WTC11 (cell line): ENCODE results near the gene CD180. TPM values are rescaled to one million over a fixed set of nuclear protein-coding genes. Genes with fewer than 3 reads are reported as not detected.

Source experiments
- ATAC-seq: fragments of 200-7000 bp; cut with Tn5 transposase; 2 replicates; pipeline ENCODE4 v1.10.0; 2021; ENCODE audit warnings: mild to moderate bottlenecking, moderate library complexity
- CTCF ChIA-PET: fragments of 300-600 bp; sonication (Branson Sonifier 250); formaldehyde crosslinking; loops from one replicate; lab custom pipeline; 2021; ENCODE audit warnings: antibody characterized with exemption; lab: Charles Lee
- POLR2A ChIA-PET: fragments of 350-600 bp; sonication (Branson Sonifier 250); formaldehyde crosslinking; loops from one replicate; lab custom pipeline; 2021; ENCODE audit warnings: antibody characterized with exemption; lab: Charles Lee
- DNase-seq: peaks from one replicate; pipeline ENCODE4 v3.0.0; 2021; ENCODE audit warnings: low spot score
- H3K27ac Mint-ChIP-seq: 2 replicates; pipeline ENCODE4 v1.8.0; 2021; ENCODE audit warnings: mixed read lengths
- H3K27me3 Mint-ChIP-seq: 2 replicates; pipeline ENCODE4 v1.8.0; 2021; ENCODE audit warnings: low read depth, mild to moderate bottlenecking, moderate library complexity, mixed read lengths
- H3K36me3 Mint-ChIP-seq: 2 replicates; pipeline ENCODE4 v1.8.0; 2021; ENCODE audit warnings: mixed read lengths
- H3K4me1 Mint-ChIP-seq: 2 replicates; pipeline ENCODE4 v1.8.0; 2022; ENCODE audit warnings: mixed read lengths
- H3K4me3 Mint-ChIP-seq: 2 replicates; pipeline ENCODE4 v1.8.0; 2021; ENCODE audit warnings: mild to moderate bottlenecking, moderate library complexity, mixed read lengths
- H3K9me3 Mint-ChIP-seq: 2 replicates; pipeline ENCODE4 v1.8.0; 2021; ENCODE audit warnings: mixed read lengths
- AFF4 ChIP-seq: sonication (generic); formaldehyde crosslinking; IDR thresholded peaks from 2 replicates; pipeline ENCODE4 v1.8.1; 2023; ENCODE audit warnings: mild to moderate bottlenecking, missing genetic modification reagents, borderline replicate concordance
- ATF2 ChIP-seq: sonication (generic); formaldehyde crosslinking; IDR thresholded peaks from 2 replicates; pipeline ENCODE4 v1.8.1; 2022; ENCODE audit warnings: low read depth, missing genetic modification reagents, borderline replicate concordance
- CREB1 ChIP-seq: sonication (generic); formaldehyde crosslinking; IDR thresholded peaks from 2 replicates; pipeline ENCODE4 v1.8.0; 2023; ENCODE audit warnings: mild to moderate bottlenecking, missing genetic modification reagents
- ESRRA ChIP-seq: sonication (generic); formaldehyde crosslinking; IDR thresholded peaks from 2 replicates; pipeline ENCODE4 v1.8.1; 2022; ENCODE audit warnings: mild to moderate bottlenecking, missing genetic modification reagents, borderline replicate concordance
- HMGA2 ChIP-seq: fragments of 250-450 bp; sonication (Bioruptor Pico); IDR thresholded peaks from 2 replicates; pipeline ENCODE4 v1.4.0; 2021; ENCODE audit warnings: mild to moderate bottlenecking, moderate library complexity
- IRF2 ChIP-seq: sonication (generic); formaldehyde crosslinking; IDR thresholded peaks from 2 replicates; pipeline ENCODE4 v1.8.0; 2022; ENCODE audit warnings: low read depth, missing genetic modification reagents, borderline replicate concordance
- KAT7 ChIP-seq: sonication (generic); formaldehyde crosslinking; IDR thresholded peaks from 2 replicates; pipeline ENCODE4 v1.8.1; 2023; ENCODE audit warnings: missing genetic modification reagents, mild to moderate bottlenecking, borderline replicate concordance
- NFYB ChIP-seq: sonication (generic); formaldehyde crosslinking; conservative IDR thresholded peaks from 2 replicates; pipeline ENCODE4 v1.8.0; 2022; ENCODE audit warnings: low read depth, missing genetic modification reagents
- SMAD4 ChIP-seq: sonication (generic); formaldehyde crosslinking; IDR thresholded peaks from 2 replicates; pipeline ENCODE4 v1.8.0; 2022; ENCODE audit warnings: mild to moderate bottlenecking, missing genetic modification reagents
- TCF7 ChIP-seq: sonication (generic); formaldehyde crosslinking; IDR thresholded peaks from 2 replicates; pipeline ENCODE4 v1.8.0; 2022; ENCODE audit warnings: mild to moderate bottlenecking, low read depth, missing genetic modification reagents, moderate library complexity
- TEAD4 ChIP-seq: sonication (generic); formaldehyde crosslinking; IDR thresholded peaks from 2 replicates; pipeline ENCODE4 v1.8.0; 2022; ENCODE audit warnings: mild to moderate bottlenecking, missing genetic modification reagents
- ZNF317 ChIP-seq: sonication (generic); formaldehyde crosslinking; IDR thresholded peaks from 2 replicates; pipeline ENCODE4 v1.8.1; 2023; ENCODE audit warnings: low read depth, mild to moderate bottlenecking, moderate library complexity, missing genetic modification reagents, borderline replicate concordance
- total RNA-seq: library from RNA; stranded (reverse); gene quantifications from 3 replicates; pipeline ENCODE4 v1.2.3, GENCODE V29; 2021
- TF ChIP-seq, protein P1 (sequence below): sonication (generic); formaldehyde crosslinking; IDR thresholded peaks from 2 replicates; pipeline ENCODE4 v1.8.0; 2022; ENCODE audit warnings: missing genetic modification reagents
- TF ChIP-seq, protein P2 (sequence below): sonication (generic); formaldehyde crosslinking; IDR thresholded peaks from 2 replicates; pipeline ENCODE4 v1.8.1; 2022; ENCODE audit warnings: low read depth, mild to moderate bottlenecking, moderate library complexity, missing genetic modification reagents, borderline replicate concordance
- TF ChIP-seq, protein P3 (sequence below): sonication (generic); formaldehyde crosslinking; IDR thresholded peaks from 2 replicates; pipeline ENCODE4 v1.8.0; 2022; ENCODE audit warnings: mild to moderate bottlenecking, missing genetic modification reagents
- TF ChIP-seq, protein P4 (sequence below): fragments of 250-450 bp; sonication (Bioruptor Pico); IDR thresholded peaks from 2 replicates; pipeline ENCODE4 v1.8.0; 2021; ENCODE audit warnings: mild to moderate bottlenecking

Gene CD180
- total RNA-seq, 1 experiment from 2014 or later, result not detected

DNA sequence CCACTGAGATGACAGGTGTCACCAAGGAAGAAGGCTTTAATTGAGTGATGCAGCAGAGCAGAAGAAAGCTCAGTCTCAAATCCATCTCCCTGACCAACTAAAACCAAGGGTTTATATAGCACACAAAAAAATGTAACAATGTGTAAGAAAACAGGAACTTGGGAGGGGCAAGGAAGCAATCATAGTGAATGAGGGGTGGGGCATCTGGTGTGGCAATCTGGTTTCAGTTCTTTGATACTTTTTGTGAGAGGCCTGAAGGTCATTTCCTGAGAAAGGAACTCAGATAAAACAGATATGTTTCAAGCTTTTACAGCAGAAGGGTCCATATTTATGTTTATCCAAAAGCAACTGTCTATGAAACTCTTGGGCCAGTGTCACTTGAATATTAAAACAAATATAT, 19.7 kb downstream of the CD180 start:
- no peaks in the 10 kb centered on the region for H3K27me3 Mint-ChIP-seq
- TF ChIP-seq CREB1 (CRISPR knock-in tag), result no peak
- TF ChIP-seq TEAD4 (CRISPR knock-in tag), result no peak
- TF ChIP-seq, protein P1, sequence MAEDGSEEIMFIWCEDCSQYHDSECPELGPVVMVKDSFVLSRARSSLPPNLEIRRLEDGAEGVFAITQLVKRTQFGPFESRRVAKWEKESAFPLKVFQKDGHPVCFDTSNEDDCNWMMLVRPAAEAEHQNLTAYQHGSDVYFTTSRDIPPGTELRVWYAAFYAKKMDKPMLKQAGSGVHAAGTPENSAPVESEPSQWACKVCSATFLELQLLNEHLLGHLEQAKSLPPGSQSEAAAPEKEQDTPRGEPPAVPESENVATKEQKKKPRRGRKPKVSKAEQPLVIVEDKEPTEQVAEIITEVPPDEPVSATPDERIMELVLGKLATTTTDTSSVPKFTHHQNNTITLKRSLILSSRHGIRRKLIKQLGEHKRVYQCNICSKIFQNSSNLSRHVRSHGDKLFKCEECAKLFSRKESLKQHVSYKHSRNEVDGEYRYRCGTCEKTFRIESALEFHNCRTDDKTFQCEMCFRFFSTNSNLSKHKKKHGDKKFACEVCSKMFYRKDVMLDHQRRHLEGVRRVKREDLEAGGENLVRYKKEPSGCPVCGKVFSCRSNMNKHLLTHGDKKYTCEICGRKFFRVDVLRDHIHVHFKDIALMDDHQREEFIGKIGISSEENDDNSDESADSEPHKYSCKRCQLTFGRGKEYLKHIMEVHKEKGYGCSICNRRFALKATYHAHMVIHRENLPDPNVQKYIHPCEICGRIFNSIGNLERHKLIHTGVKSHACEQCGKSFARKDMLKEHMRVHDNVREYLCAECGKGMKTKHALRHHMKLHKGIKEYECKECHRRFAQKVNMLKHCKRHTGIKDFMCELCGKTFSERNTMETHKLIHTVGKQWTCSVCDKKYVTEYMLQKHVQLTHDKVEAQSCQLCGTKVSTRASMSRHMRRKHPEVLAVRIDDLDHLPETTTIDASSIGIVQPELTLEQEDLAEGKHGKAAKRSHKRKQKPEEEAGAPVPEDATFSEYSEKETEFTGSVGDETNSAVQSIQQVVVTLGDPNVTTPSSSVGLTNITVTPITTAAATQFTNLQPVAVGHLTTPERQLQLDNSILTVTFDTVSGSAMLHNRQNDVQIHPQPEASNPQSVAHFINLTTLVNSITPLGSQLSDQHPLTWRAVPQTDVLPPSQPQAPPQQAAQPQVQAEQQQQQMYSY (CRISPR knock-in tag), result no peak
- TF ChIP-seq, protein P2, sequence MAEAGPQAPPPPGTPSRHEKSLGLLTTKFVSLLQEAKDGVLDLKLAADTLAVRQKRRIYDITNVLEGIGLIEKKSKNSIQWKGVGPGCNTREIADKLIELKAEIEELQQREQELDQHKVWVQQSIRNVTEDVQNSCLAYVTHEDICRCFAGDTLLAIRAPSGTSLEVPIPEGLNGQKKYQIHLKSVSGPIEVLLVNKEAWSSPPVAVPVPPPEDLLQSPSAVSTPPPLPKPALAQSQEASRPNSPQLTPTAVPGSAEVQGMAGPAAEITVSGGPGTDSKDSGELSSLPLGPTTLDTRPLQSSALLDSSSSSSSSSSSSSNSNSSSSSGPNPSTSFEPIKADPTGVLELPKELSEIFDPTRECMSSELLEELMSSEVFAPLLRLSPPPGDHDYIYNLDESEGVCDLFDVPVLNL (CRISPR knock-in tag), result no peak
- ATAC-seq, result no peak
- no peak overlapping the region for H3K27ac Mint-ChIP-seq
- H3K9me3 Mint-ChIP-seq, result peaks cover 15% of the 10 kb centered on the region
- H3K4me3 Mint-ChIP-seq, result no peak overlapping the region
- H3K4me1 Mint-ChIP-seq, result peaks cover 13% of the 10 kb centered on the region
- ChIA-PET POLR2A (no interaction called here), CTCF (no interaction called here)
- H3K36me3 Mint-ChIP-seq, result peaks cover 10% of the 10 kb centered on the region
- no peak for DNase-seq

- ChIA-PET CTCF (no interaction called here), POLR2A (no interaction called here)
- Mint-ChIP-seq H3K4me1 (0 out of 2 replicates have a peak, but pooled peaks cover 3% of the 10 kb centered on the region), H3K36me3 (peaks cover 10% of the 10 kb centered on the region), H3K27me3 (no peaks in the 10 kb centered on the region), H3K9me3 (peaks cover 15% of the 10 kb centered on the region), H3K27ac (no peak overlapping the region), H3K4me3 (no peak overlapping the region)
- ATAC-seq (no peak), DNase-seq (no peak)
- TF ChIP-seq, protein P1 (CRISPR knock-in tag), result no peak
- no peak for TF ChIP-seq NFYB (CRISPR knock-in tag)
- no peak for TF ChIP-seq TCF7 (CRISPR knock-in tag)
- TF ChIP-seq AFF4 (CRISPR knock-in tag), result no peak
- TF ChIP-seq, protein P3, sequence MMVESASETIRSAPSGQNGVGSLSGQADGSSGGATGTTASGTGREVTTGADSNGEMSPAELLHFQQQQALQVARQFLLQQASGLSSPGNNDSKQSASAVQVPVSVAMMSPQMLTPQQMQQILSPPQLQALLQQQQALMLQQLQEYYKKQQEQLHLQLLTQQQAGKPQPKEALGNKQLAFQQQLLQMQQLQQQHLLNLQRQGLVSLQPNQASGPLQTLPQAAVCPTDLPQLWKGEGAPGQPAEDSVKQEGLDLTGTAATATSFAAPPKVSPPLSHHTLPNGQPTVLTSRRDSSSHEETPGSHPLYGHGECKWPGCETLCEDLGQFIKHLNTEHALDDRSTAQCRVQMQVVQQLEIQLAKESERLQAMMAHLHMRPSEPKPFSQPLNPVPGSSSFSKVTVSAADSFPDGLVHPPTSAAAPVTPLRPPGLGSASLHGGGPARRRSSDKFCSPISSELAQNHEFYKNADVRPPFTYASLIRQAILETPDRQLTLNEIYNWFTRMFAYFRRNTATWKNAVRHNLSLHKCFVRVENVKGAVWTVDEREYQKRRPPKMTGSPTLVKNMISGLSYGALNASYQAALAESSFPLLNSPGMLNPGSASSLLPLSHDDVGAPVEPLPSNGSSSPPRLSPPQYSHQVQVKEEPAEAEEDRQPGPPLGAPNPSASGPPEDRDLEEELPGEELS, result no peak
- TF ChIP-seq ESRRA (CRISPR knock-in tag), result no peak
- no peak for TF ChIP-seq ATF2 (CRISPR knock-in tag)
- no peak for TF ChIP-seq IRF2 (CRISPR knock-in tag)
- no peak for TF ChIP-seq HMGA2 (CRISPR knock-in tag)
- no peak for TF ChIP-seq SMAD4 (CRISPR knock-in tag)
- no peak for TF ChIP-seq ZNF317 (CRISPR knock-in tag)
- TF ChIP-seq, protein P4, sequence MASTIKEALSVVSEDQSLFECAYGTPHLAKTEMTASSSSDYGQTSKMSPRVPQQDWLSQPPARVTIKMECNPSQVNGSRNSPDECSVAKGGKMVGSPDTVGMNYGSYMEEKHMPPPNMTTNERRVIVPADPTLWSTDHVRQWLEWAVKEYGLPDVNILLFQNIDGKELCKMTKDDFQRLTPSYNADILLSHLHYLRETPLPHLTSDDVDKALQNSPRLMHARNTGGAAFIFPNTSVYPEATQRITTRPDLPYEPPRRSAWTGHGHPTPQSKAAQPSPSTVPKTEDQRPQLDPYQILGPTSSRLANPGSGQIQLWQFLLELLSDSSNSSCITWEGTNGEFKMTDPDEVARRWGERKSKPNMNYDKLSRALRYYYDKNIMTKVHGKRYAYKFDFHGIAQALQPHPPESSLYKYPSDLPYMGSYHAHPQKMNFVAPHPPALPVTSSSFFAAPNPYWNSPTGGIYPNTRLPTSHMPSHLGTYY (CRISPR knock-in tag), result no peak
- TF ChIP-seq KAT7 (CRISPR knock-in tag), result no peak
Measured at GRCh38 chr5:67173959-67174358, 22.6 kb downstream of the CD180 start.
